ENCODE data around the gene RANGAP1. TPM values are rescaled to one million over a fixed set of nuclear protein-coding genes. Genes with fewer than 3 reads are reported as not detected.
A peak's percentile ranks its signal among the peaks of the same experiment; 100 is the strongest.

Gene RANGAP1
- total and polyA plus RNA-seq, 2 donors (not counting 1 experiment from before 2014, with no cell fraction given), result 42.0 to 48.8 TPM

DNA sequence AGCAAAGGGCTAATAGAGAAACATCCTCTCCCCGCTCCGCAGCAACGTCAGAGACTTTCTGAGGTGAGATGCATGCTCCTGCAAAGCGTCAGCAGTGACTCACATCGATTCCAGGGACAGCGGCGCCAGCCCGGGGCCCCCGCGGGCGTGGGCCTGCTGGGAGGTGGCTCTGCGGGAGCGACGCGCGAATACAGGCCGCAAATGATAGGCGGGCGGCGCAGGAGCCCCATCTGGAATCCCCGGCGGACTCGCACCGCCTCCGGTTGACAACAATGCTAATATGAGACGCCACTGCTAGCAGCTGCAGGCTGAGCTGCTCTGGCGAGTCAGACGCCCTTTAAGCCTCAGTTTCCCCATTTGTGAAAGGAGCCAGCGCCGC, 557 bp downstream of the RANGAP1 start:
- TF ChIP-seq, protein P1, sequence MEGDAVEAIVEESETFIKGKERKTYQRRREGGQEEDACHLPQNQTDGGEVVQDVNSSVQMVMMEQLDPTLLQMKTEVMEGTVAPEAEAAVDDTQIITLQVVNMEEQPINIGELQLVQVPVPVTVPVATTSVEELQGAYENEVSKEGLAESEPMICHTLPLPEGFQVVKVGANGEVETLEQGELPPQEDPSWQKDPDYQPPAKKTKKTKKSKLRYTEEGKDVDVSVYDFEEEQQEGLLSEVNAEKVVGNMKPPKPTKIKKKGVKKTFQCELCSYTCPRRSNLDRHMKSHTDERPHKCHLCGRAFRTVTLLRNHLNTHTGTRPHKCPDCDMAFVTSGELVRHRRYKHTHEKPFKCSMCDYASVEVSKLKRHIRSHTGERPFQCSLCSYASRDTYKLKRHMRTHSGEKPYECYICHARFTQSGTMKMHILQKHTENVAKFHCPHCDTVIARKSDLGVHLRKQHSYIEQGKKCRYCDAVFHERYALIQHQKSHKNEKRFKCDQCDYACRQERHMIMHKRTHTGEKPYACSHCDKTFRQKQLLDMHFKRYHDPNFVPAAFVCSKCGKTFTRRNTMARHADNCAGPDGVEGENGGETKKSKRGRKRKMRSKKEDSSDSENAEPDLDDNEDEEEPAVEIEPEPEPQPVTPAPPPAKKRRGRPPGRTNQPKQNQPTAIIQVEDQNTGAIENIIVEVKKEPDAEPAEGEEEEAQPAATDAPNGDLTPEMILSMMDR (IDR thresholded peaks at IDR 0.05), result no peak
- TF ChIP-seq EZH2 (IDR thresholded peaks at IDR 0.05; ENCODE audit: borderline replicate concordance, insufficient read depth, low read depth, low read length, poor library complexity, severe bottlenecking), result no peak
- intact Hi-C loops (cut with micrococcal nuclease), result loop anchor here (5.0 kb wide), 3 partner anchors 938 to 1297 kb away; partner anchors contain the start of genes ADSL and TNRC6B
- H4K20me1 ChIP-seq (ENCODE audit: control insufficient read depth, insufficient read depth, low read length, poor library complexity, severe bottlenecking), result peaks cover 20% of the 10 kb centered on the region
- peak overlapping the region; percentile 86 for H2AFZ ChIP-seq (ENCODE audit: insufficient read depth, low read depth, low read length, poor library complexity, severe bottlenecking)
- H3K27me3 Mint-ChIP-seq, result no peaks in the 10 kb centered on the region
- H3K9ac ChIP-seq (ENCODE audit: low read length), result peak overlapping the region; percentile 76
- POLR2A ChIA-PET, result interaction anchor here (1.0 to 1.6 kb wide), 4 partner anchors 48 to 805 kb away, joined by 3 to 12 read pairs (median 3); partner anchors contain the start of genes NDUFA6, POLR3H and TEF
- peak overlapping the region; percentile 67 to 86 for H3K27ac ChIP-seq (ENCODE audit: low read length in 2 of 2)
- H3K4me1 ChIP-seq (ENCODE audit: control insufficient read depth in 2 of 2, insufficient read depth in 2 of 2, low read length in 2 of 2), result peaks cover 12 to 16% of the 10 kb centered on the region in 2 donors
- no peaks in the 10 kb centered on the region for H3K9me3 ChIP-seq (ENCODE audit: control extremely low read depth in 1 of 3, control insufficient read depth in 2 of 3, insufficient read depth in 1 of 3, low read length in 2 of 3)
- peaks cover 28% of the 10 kb centered on the region for H3K4me1 Mint-ChIP-seq
- H3K27me3 ChIP-seq (replicated peaks in 1 of 4; ENCODE audit: control extremely low read depth in 1 of 4, control insufficient read depth in 3 of 4, insufficient read depth in 4 of 4, low read length in 3 of 4), result no peaks in the 10 kb centered on the region
- H3K79me2 ChIP-seq (ENCODE audit: control insufficient read depth, insufficient read depth, low read length), result peaks cover 49% of the 10 kb centered on the region
- CTCF ChIA-PET, result interaction anchor here (1.2 to 2.4 kb wide), 4 partner anchors 16 to 242 kb away, joined by 3 to 16 read pairs (median 7); partner anchors contain the start of gene ZC3H7B
- H3K36me3 ChIP-seq (replicated peaks in 1 of 2; ENCODE audit: control extremely low read depth in 1 of 2, control insufficient read depth in 1 of 2, extremely low read depth in 1 of 2, insufficient read depth in 2 of 2, low read length in 1 of 2), result peaks cover 0 to 13% of the 10 kb centered on the region in 2 experiments
- WGBS (ENCODE audit: insufficient coverage), result under 1% methylated on average over 30 of the region's 30 CpGs
- H3K4me2 ChIP-seq (replicated peaks; ENCODE audit: low read depth, low read length, poor library complexity, severe bottlenecking), result peak overlapping the region; percentile 93
- H3K9me3 Mint-ChIP-seq (ENCODE audit: insufficient read depth), result no peaks in the 10 kb centered on the region
- peak overlapping the region; percentile 45 to 90 (median 87) for H3K4me3 ChIP-seq (ENCODE audit: control extremely low read depth in 1 of 5, extremely low read depth in 1 of 5, insufficient read depth in 1 of 5, low read depth in 2 of 5, low read length in 4 of 5)
- peak overlapping the region; percentile 100 for H3K4me3 Mint-ChIP-seq
- DNase-seq, result peak; percentile 64
- ATAC-seq (ENCODE audit: low read depth), result no peak
- H3K27ac Mint-ChIP-seq, result peak overlapping the region; percentile 99

DNA sequence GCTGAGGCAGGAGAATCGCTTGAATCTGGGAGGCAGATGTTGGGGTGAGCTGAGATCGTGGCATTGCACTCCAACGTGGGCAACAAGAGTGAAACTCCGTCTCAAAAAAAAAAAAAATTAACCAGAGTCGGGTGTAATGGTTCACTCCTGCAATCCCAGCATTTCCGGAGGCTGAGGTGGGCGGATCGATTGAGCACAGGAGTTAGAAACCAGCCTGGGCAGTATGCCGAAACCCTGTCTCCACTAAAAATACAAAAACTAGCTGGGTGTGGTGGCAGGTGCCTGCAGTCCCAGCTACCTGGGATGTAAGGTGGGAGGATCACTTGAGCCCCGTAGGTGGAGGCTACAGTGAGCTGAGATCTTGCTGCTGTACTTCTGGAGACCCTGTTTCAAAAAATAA, 1.5 kb downstream of the RANGAP1 start:
- Histone ChIP-seq H3K4me3 (ENCODE audit: control extremely low read depth in 1 of 5, extremely low read depth in 1 of 5, insufficient read depth in 1 of 5, low read depth in 2 of 5, low read length in 4 of 5) (no peak overlapping the region), H3K27ac (ENCODE audit: low read length in 2 of 2) (no peak overlapping the region), H3K9ac (ENCODE audit: low read length) (no peak overlapping the region), H2AFZ (ENCODE audit: insufficient read depth, low read depth, low read length, poor library complexity, severe bottlenecking) (no peak overlapping the region), H3K4me1 (ENCODE audit: control insufficient read depth in 2 of 2, insufficient read depth in 2 of 2, low read length in 2 of 2) (peaks cover 12 to 16% of the 10 kb centered on the region in 2 donors), H3K9me3 (ENCODE audit: control extremely low read depth in 1 of 3, control insufficient read depth in 2 of 3, insufficient read depth in 1 of 3, low read length in 2 of 3) (no peaks in the 10 kb centered on the region), H3K36me3 (replicated peaks in 1 of 2; ENCODE audit: control extremely low read depth in 1 of 2, control insufficient read depth in 1 of 2, extremely low read depth in 1 of 2, insufficient read depth in 2 of 2, low read length in 1 of 2) (peaks cover 2 to 20% of the 10 kb centered on the region in 2 experiments), H4K20me1 (ENCODE audit: control insufficient read depth, insufficient read depth, low read length, poor library complexity, severe bottlenecking) (peaks cover 20% of the 10 kb centered on the region), H3K4me2 (replicated peaks; ENCODE audit: low read depth, low read length, poor library complexity, severe bottlenecking) (peak overlapping the region; percentile 93), H3K27me3 (replicated peaks in 1 of 4; ENCODE audit: control extremely low read depth in 1 of 4, control insufficient read depth in 3 of 4, insufficient read depth in 4 of 4, low read length in 3 of 4) (no peaks in the 10 kb centered on the region), H3K79me2 (ENCODE audit: control insufficient read depth, insufficient read depth, low read length) (peaks cover 58% of the 10 kb centered on the region)
- intact Hi-C loops (cut with micrococcal nuclease), result no loop called here
- Mint-ChIP-seq H3K9me3 (ENCODE audit: insufficient read depth) (no peaks in the 10 kb centered on the region), H3K27ac (no peak overlapping the region), H3K4me1 (peaks cover 28% of the 10 kb centered on the region), H3K27me3 (no peaks in the 10 kb centered on the region), H3K4me3 (peak overlapping the region; percentile 100)
- 100% methylated on average over 4 of the region's 10 CpGs for WGBS (ENCODE audit: insufficient coverage)
- DNase-seq, result no peak
- ChIA-PET CTCF (interaction anchor here (0.7 to 2.4 kb wide), 4 partner anchors 17 to 410 kb away, joined by 3 to 16 read pairs (median 4); partner anchors contain the start of genes EP300 and ZC3H7B), POLR2A (no interaction called here)
- TF ChIP-seq EZH2 (IDR thresholded peaks at IDR 0.05; ENCODE audit: borderline replicate concordance, insufficient read depth, low read depth, low read length, poor library complexity, severe bottlenecking), result no peak
- TF ChIP-seq, protein P1 (IDR thresholded peaks at IDR 0.05), result no peak
- ATAC-seq (ENCODE audit: low read depth), result no peak

All from B cell (primary cell).